H9 (cell line): ENCODE data around the gene CNNM1. TPM values are rescaled to one million over a fixed set of nuclear protein-coding genes. Genes with fewer than 3 reads are reported as not detected.

ENCODE experiments used
- DNase-seq: peaks from one replicate; pipeline ENCODE4 v3.0.0-alpha.2; 2017
- H2AFZ ChIP-seq: one replicate; pipeline ENCODE4 v1.6.1; 2013; ENCODE audit warnings: mild to moderate bottlenecking, low read length, control low read depth, moderate library complexity
- H2AK5ac ChIP-seq: 2 replicates; pipeline ENCODE4 v1.6.1; 2013; ENCODE audit warnings: low read length, control low read depth, mixed read lengths; ENCODE audit not compliant: insufficient read length
- H2BK120ac ChIP-seq: one replicate; pipeline ENCODE4 v1.6.1; 2013; ENCODE audit warnings: low read depth, mild to moderate bottlenecking, low read length, control low read depth, inconsistent platforms; ENCODE audit not compliant: poor library complexity, severe bottlenecking
- H2BK12ac ChIP-seq: 2 replicates; pipeline ENCODE4 v1.6.1; 2013; ENCODE audit warnings: low read length, control low read depth, mixed read lengths, low read depth; ENCODE audit not compliant: insufficient read length
- H2BK15ac ChIP-seq: 2 replicates; pipeline ENCODE4 v1.6.1; 2013; ENCODE audit warnings: low read depth, low read length, control low read depth
- H2BK20ac ChIP-seq: one replicate; pipeline ENCODE4 v1.6.1; 2013; ENCODE audit warnings: low read depth, mild to moderate bottlenecking, low read length, control low read depth, inconsistent platforms; ENCODE audit not compliant: poor library complexity, severe bottlenecking
- H2BK5ac ChIP-seq: 2 replicates; pipeline ENCODE4 v1.6.1; 2013; ENCODE audit warnings: low read length, control low read depth, mixed read lengths; ENCODE audit not compliant: insufficient read length
- H3K14ac ChIP-seq: 2 replicates; pipeline ENCODE4 v1.6.1; 2013; ENCODE audit warnings: low read length, control low read depth; ENCODE audit not compliant: insufficient read depth
- H3K18ac ChIP-seq: 2 replicates; pipeline ENCODE4 v1.6.1; 2013; ENCODE audit warnings: low read depth, mild to moderate bottlenecking, mixed read lengths, low read length, control low read depth; ENCODE audit not compliant: insufficient read length
- H3K23ac ChIP-seq: 2 replicates; pipeline ENCODE4 v1.6.1; 2013; ENCODE audit warnings: low read length, control low read depth, mixed read lengths, low read depth; ENCODE audit not compliant: insufficient read length
- H3K23me2 ChIP-seq: 2 replicates; pipeline ENCODE4 v1.6.1; 2013; ENCODE audit warnings: low read depth, mild to moderate bottlenecking, mixed read lengths, low read length, control low read depth; ENCODE audit not compliant: insufficient read length, poor library complexity, severe bottlenecking
- H3K27ac ChIP-seq: 2 replicates; pipeline ENCODE4 v1.5.1; 2013; ENCODE audit warnings: low read length, control low read depth, mixed read lengths, low read depth; ENCODE audit not compliant: insufficient read length
- H3K27me3 ChIP-seq: 2 replicates; pipeline ENCODE4 v1.6.1; 2013; ENCODE audit warnings: low read length, control low read depth, inconsistent platforms; ENCODE audit not compliant: insufficient read depth
- H3K4ac ChIP-seq: 2 replicates; pipeline ENCODE4 v1.6.1; 2013; ENCODE audit warnings: low read depth, mild to moderate bottlenecking, control low read depth, inconsistent platforms, low read length, moderate library complexity
- H3K4me1 ChIP-seq: 2 replicates; pipeline ENCODE4 v1.6.1; 2013; ENCODE audit warnings: low read length, control low read depth, inconsistent platforms; ENCODE audit not compliant: insufficient read depth
- H3K4me2 ChIP-seq: 2 replicates; pipeline ENCODE4 v1.6.1; 2013; ENCODE audit warnings: low read length, control low read depth, mixed read lengths; ENCODE audit not compliant: insufficient read length, insufficient read depth
- H3K56ac ChIP-seq: 2 replicates; pipeline ENCODE4 v1.6.1; 2013; ENCODE audit warnings: low read depth, mild to moderate bottlenecking, mixed read lengths, low read length, control low read depth; ENCODE audit not compliant: insufficient read length
- H3K79me1 ChIP-seq: 2 replicates; pipeline ENCODE4 v1.6.1; 2013; ENCODE audit warnings: low read depth, mild to moderate bottlenecking, moderate library complexity, low read length, control low read depth, inconsistent platforms; ENCODE audit not compliant: insufficient read depth, poor library complexity, severe bottlenecking
- H3K79me2 ChIP-seq: 2 replicates; pipeline ENCODE4 v1.6.1; 2013; ENCODE audit warnings: low read length, control low read depth, inconsistent platforms; ENCODE audit not compliant: insufficient read depth
- H3K9ac ChIP-seq: 2 replicates; pipeline ENCODE4 v1.6.1; 2013; ENCODE audit warnings: low read length, control low read depth, mixed read lengths; ENCODE audit not compliant: insufficient read length; ENCODE audit errors: extremely low read depth
- H3K9me3 ChIP-seq: one replicate; pipeline ENCODE4 v1.6.1; 2013; ENCODE audit warnings: low read depth, low read length, inconsistent platforms; ENCODE audit not compliant: control insufficient read depth
- H3T11ph ChIP-seq: one replicate; pipeline ENCODE4 v1.6.1; 2013; ENCODE audit warnings: mild to moderate bottlenecking, low read length, control low read depth, inconsistent platforms
- H4K20me1 ChIP-seq: one replicate; pipeline ENCODE4 v1.6.1; 2013; ENCODE audit not compliant: control insufficient read depth, insufficient read length, insufficient read depth
- H4K5ac ChIP-seq: 2 replicates; pipeline ENCODE4 v1.6.1; 2013; ENCODE audit warnings: low read depth, mild to moderate bottlenecking, mixed read lengths, low read length, control low read depth; ENCODE audit not compliant: insufficient read length
- H4K8ac ChIP-seq: replicated peaks from 2 replicates; pipeline ENCODE4 v1.6.1; 2013; ENCODE audit warnings: low read length, control low read depth, mixed read lengths, low read depth; ENCODE audit not compliant: insufficient read length
- H4K91ac ChIP-seq: 2 replicates; pipeline ENCODE4 v1.6.1; 2013; ENCODE audit warnings: low read depth, mild to moderate bottlenecking, moderate library complexity, mixed read lengths, low read length, control low read depth; ENCODE audit not compliant: insufficient read length
- H3K27ac Mint-ChIP-seq, 3 experiments: 2 replicates in 2 of 3; 3 replicates in 1 of 3; pipeline ENCODE4 v1.8.0; 2020 to 2021; ENCODE audit warnings: mixed read lengths in 3 of 3, mild to moderate bottlenecking in 1 of 3, moderate library complexity in 1 of 3
- H3K27me3 Mint-ChIP-seq: 2 replicates; pipeline ENCODE4 v1.8.0; 2021; ENCODE audit warnings: low read depth, mild to moderate bottlenecking, moderate library complexity, mixed read lengths
- H3K36me3 Mint-ChIP-seq, 3 experiments: 2 replicates in 2 of 3; 3 replicates in 1 of 3; pipeline ENCODE4 v1.8.0; 2020 to 2021; ENCODE audit warnings: low read depth in 3 of 3, mixed read lengths in 3 of 3; ENCODE audit not compliant: insufficient read depth in 1 of 3
- H3K4me1 Mint-ChIP-seq, 2 experiments: 2 replicates each; pipeline ENCODE4 v1.8.0; 2020; ENCODE audit warnings: mixed read lengths in 2 of 2
- H3K4me3 Mint-ChIP-seq, 2 experiments: 2 replicates in 1 of 2; 3 replicates in 1 of 2; pipeline ENCODE4 v1.8.0; 2020 to 2021; ENCODE audit warnings: mild to moderate bottlenecking in 2 of 2, mixed read lengths in 2 of 2, moderate library complexity in 1 of 2
- H3K9me3 Mint-ChIP-seq, 2 experiments: 2 replicates in 1 of 2; 3 replicates in 1 of 2; pipeline ENCODE4 v1.8.0; 2020; ENCODE audit warnings: mild to moderate bottlenecking in 2 of 2, mixed read lengths in 2 of 2, moderate library complexity in 1 of 2
- CTCF ChIP-seq: fragments of 200-600 bp; sonication (generic); conservative IDR thresholded peaks from 3 replicates; pipeline ENCODE4 v1.8.0; 2021; ENCODE audit warnings: antibody characterized with exemption, mild to moderate bottlenecking
- WGBS: extraction: QIAGEN DNeasy Blood & Tissue Kit; methylation state at CpG from one replicate; pipeline ENCODE4 v1.1.7; 2013; ENCODE audit warnings: missing lambda C conversion rate, low lambda C conversion rate, mixed read lengths; ENCODE audit not compliant: insufficient read length; ENCODE audit errors: extremely low coverage; 5-methylcytosine and 5-hydroxymethylcytosine counted together
- total RNA-seq: library from RNA; stranded (reverse); gene quantifications from 2 replicates; pipeline ENCODE4 v1.2.1, GENCODE V29; 2021

The CNNM1 gene
- total RNA-seq, 1 experiment from 2014 or later: 0.35 TPM

- WGBS: no CpG with 5 or more reads among the region's 3 CpGs
- H3K9ac ChIP-seq: no peak overlapping the region
- peaks cover 1% of the 10 kb centered on the region for H3K27me3 Mint-ChIP-seq
Measured at GRCh38 chr10:99285881-99286280, 43.3 kb upstream of the CNNM1 start.

More at GRCh38 chr10:99285881-99286280, 43.3 kb upstream of the CNNM1 start:
- Histone ChIP-seq H4K91ac (no peak overlapping the region), H2BK12ac (no peak overlapping the region), H3K18ac (no peak overlapping the region), H2AK5ac (no peak overlapping the region), H4K20me1 (no peaks in the 10 kb centered on the region), H3T11ph (no peak overlapping the region), H2BK120ac (no peak overlapping the region), H3K14ac (no peak overlapping the region), H3K79me1 (no peaks in the 10 kb centered on the region), H3K23me2 (no peaks in the 10 kb centered on the region), H3K9me3 (no peaks in the 10 kb centered on the region), H3K27ac (no peak overlapping the region), H4K5ac (no peak overlapping the region), H3K4ac (no peak overlapping the region), H3K4me2 (no peak overlapping the region), H3K4me1 (no peaks in the 10 kb centered on the region), H2AFZ (no peak overlapping the region), H4K8ac (no peak overlapping the region), H2BK5ac (no peak overlapping the region), H3K79me2 (no peaks in the 10 kb centered on the region), H3K23ac (no peak overlapping the region), H2BK15ac (no peak overlapping the region), H3K56ac (no peak overlapping the region), H2BK20ac (no peak overlapping the region), H3K27me3 (no peaks in the 10 kb centered on the region)
- Mint-ChIP-seq H3K27ac (no peak overlapping the region), H3K36me3 (peaks cover 0 to 12% (median 6%) of the 10 kb centered on the region in 3 experiments; a peak in 1 of 7 replicates), H3K4me3 (no peak overlapping the region), H3K9me3 (peaks cover 9 to 13% of the 10 kb centered on the region in 2 experiments; a peak in 4 of 5 replicates), H3K4me1 (no peaks in the 10 kb centered on the region)
- no peak for TF ChIP-seq CTCF
- DNase-seq: no peak
